Mammary epithelial cell (primary cell): ENCODE results near the gene GPR26.

Source experiments
- CTCF ChIP-seq, 2 donors: IDR thresholded peaks in 1 of 2; conservative IDR thresholded peaks in 1 of 2; 2 replicates each; pipeline ENCODE4 v1.5.1; 2011 to 2012; ENCODE audit warnings: inconsistent platforms in 2 of 2, low read length in 2 of 2, mild to moderate bottlenecking in 2 of 2, control low read depth in 1 of 2, low read depth in 1 of 2; ENCODE audit not compliant: insufficient read depth in 1 of 2; ENCODE audit errors: extremely low read depth in 1 of 2
- EZH2 ChIP-seq: IDR thresholded peaks from 2 replicates; pipeline ENCODE4 v1.6.1; 2012; ENCODE audit warnings: low read length, inconsistent platforms, borderline replicate concordance

- TF ChIP-seq EZH2 (no peak), CTCF (conservative IDR thresholded peaks at IDR 0.05 in 1 of 2, IDR thresholded peaks at IDR 0.05 in 1 of 2; ENCODE audit: extremely low read depth in 1 of 2, insufficient read depth in 1 of 2, low read depth in 1 of 2, low read length in 2 of 2) (no peak)
These were observed 19.1 kb downstream of the GPR26 start for GRCh38 chr10:123685260-123685659.
